RPMI8226 (cell line): ENCODE results near the gene PUDP.
"Not testable (repeated sequence)": the region's sequence is repeated elsewhere in the genome, so short reads cannot be mapped to it uniquely, and the experiment has no call there.

ENCODE experiments used
- DNase-seq: peaks from one replicate; pipeline ENCODE4 v3.0.0-alpha.2; 2015

Gene PUDP

GRCh38 chrX:7024850-7025249, 123.1 kb downstream of the PUDP start:
- DNase-seq: no peak

- not testable (repeated sequence) for DNase-seq
Measured at GRCh38 chrX:7022996-7023395, 125.0 kb downstream of the PUDP start.

- DNase-seq: no peak
Measured at GRCh38 chrX:7021991-7022390, 126.0 kb downstream of the PUDP start.

GRCh38 chrX:7019555-7019954, 128.4 kb downstream of the PUDP start:
- no peak for DNase-seq

GRCh38 chrX:7012262-7012834, 135.6 kb downstream of the PUDP start:
- not testable (repeated sequence) for DNase-seq

GRCh38 chrX:7010897-7011296, 137.1 kb downstream of the PUDP start:
- DNase-seq: not testable (repeated sequence)

GRCh38 chrX:7007328-7007727, 140.6 kb downstream of the PUDP start:
- DNase-seq: not testable (repeated sequence)
